H1 (cell line): ENCODE results near the gene P4HA3.
"Not testable (repeated sequence)": the region's sequence is repeated elsewhere in the genome, so short reads cannot be mapped to it uniquely, and the experiment has no call there.

Source experiments
- CBX5 ChIP-seq: fragments of 300-800, 300-1000 bp; sonication (generic); IDR thresholded peaks from 2 replicates; pipeline ENCODE4 v1.7.1; 2016; ENCODE audit warnings: antibody characterized with exemption, low read length, low read depth
- CTCF ChIP-seq, 3 experiments: IDR thresholded peaks; 1 replicate in 2 of 3; 2 replicates in 1 of 3; pipeline versions ENCODE4 v1.5.1 to v1.6.1; 2011; ENCODE audit warnings: low read length in 3 of 3, mild to moderate bottlenecking in 3 of 3, inconsistent platforms in 2 of 3, low read depth in 1 of 3, moderate library complexity in 1 of 3; ENCODE audit not compliant: insufficient read depth in 1 of 3; ENCODE audit errors: control extremely low read depth in 1 of 3
- EP300 ChIP-seq, 2 experiments: IDR thresholded peaks; 1 replicate in 1 of 2; 2 replicates in 1 of 2; pipeline ENCODE4 v1.6.1; 2011 to 2012; ENCODE audit warnings: low read depth in 2 of 2, low read length in 2 of 2, mild to moderate bottlenecking in 2 of 2, borderline replicate concordance in 1 of 2, inconsistent platforms in 1 of 2, moderate library complexity in 1 of 2
- HDAC6 ChIP-seq: IDR thresholded peaks from one replicate; pipeline ENCODE4 v1.7.1; 2012; ENCODE audit warnings: low read depth, mild to moderate bottlenecking, inconsistent platforms, low read length, moderate library complexity
- POLR2A ChIP-seq, 2 experiments: IDR thresholded peaks; 1 replicate in 1 of 2; 2 replicates in 1 of 2; pipeline ENCODE4 v1.6.1; 2011; ENCODE audit warnings: low read depth in 2 of 2, low read length in 2 of 2, mild to moderate bottlenecking in 2 of 2; ENCODE audit errors: control extremely low read depth in 1 of 2
- SRF ChIP-seq: IDR thresholded peaks from 2 replicates; pipeline ENCODE4 v1.6.1; 2011; ENCODE audit warnings: mild to moderate bottlenecking, low read depth, low read length, moderate library complexity
- TAF1 ChIP-seq: IDR thresholded peaks from 2 replicates; pipeline ENCODE4 v1.6.1; 2011; ENCODE audit warnings: mild to moderate bottlenecking, low read depth, low read length

GRCh38 chr11:74331000-74331399 lies 19.6 kb upstream of the P4HA3 start:
- TF ChIP-seq EP300 (IDR thresholded peaks at IDR 0.05; ENCODE audit: borderline replicate concordance in 1 of 2, low read depth in 2 of 2, low read length in 2 of 2); SRF; CTCF (IDR thresholded peaks at IDR 0.05; ENCODE audit: control extremely low read depth in 1 of 3, insufficient read depth in 1 of 3, low read depth in 1 of 3, low read length in 3 of 3); CBX5; HDAC6; POLR2A (IDR thresholded peaks at IDR 0.05; ENCODE audit: control extremely low read depth in 1 of 2, low read depth in 2 of 2, low read length in 2 of 2); TAF1: not testable (repeated sequence)
